ENCODE data around the gene BCL2L12. TPM values are rescaled to one million over a fixed set of nuclear protein-coding genes. Genes with fewer than 3 reads are reported as not detected.

BCL2L12 gene
- total RNA-seq, result 13.0 TPM

DNA sequence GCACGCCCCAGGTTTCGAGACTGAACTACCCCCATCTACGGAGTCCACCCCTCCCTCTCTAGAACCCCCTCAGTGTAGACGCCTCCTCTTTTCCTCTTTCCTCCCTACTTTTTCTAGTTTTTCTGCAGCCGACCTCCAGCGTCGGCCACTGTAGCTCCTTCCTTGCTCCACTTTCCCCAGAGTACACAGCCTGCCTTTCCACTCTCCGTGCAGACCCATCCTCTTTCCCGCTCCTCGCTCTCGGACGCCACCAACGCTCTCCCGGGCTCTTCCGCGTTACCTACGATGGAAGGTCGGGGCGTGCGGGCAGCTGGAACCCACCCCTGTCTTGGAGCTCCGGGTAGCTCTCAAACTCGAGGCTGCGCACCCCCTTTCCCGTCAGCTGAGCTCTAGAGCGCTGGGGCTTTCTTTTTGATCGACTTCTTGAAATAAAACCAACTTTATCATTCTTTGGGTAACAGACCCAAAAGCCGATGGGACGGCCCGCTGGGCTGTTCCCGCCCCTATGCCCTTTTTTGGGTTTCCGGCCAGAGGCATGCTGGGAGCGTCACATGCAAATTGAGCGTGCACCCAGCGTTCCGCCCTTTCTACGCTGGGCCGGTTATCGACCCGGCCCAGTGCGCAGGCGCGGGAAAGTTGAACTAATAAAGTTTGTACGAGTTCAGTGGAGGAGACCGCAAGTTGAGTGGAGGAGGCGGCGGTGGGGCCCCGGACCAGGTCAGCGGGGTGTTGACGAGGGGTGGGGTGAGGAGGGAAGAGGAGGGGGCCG is at the start of gene BCL2L12, which contains the start of gene IRF3:
BCL2L12 (plus strand) TSS at position 583 of the 769 bp plus-strand sequence. CDS start 760 bp downstream, outside the sequence.
IRF3 (minus strand) TSS at position 507 of the 769 bp plus-strand sequence. CDS start 1,019 bp downstream, outside the sequence.

DNA sequence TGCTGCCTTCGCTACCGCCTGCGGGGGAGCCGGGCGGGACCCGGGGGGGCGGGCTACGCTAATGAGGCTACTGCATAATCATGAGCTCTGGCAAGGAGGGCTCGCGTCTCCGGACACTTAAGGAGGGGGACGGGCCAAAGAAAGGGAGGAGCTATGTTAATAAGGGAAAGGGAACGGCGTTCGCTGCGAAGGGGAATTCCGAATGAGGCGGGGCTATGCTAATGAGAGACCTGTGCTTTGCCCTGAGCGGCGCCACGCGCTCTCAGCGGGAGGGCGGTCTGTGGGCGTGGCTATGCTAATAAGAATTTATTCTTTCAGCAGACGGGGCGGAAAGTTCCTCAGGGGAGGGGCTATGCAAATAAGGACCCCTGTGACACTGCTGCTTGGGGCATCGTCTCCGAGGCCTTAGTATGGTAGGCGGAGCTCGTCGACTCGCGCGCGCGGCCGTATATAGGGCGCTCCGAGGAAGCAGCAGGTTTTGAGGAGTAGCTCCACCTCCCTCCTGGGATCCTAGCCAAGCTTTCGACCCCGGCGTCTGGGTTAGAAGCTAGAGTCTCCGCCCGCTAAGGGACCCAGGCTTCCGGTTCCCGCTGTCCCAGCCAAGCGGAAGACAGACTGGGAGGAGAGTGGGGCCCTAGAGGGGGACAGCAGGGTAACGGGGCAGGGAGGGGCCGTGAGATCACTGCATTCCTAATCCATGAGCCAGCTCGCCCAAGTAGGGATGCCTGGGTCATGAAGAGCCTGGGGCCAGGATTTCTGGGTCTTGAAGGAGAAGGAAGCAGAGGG is 25.4 kb upstream of the BCL2L12 start, which contains the start of gene RRAS:
RRAS (minus strand) TSS at position 31 of the 786 bp plus-strand sequence. CDS start 45 bp downstream, outside the sequence.

DNA sequence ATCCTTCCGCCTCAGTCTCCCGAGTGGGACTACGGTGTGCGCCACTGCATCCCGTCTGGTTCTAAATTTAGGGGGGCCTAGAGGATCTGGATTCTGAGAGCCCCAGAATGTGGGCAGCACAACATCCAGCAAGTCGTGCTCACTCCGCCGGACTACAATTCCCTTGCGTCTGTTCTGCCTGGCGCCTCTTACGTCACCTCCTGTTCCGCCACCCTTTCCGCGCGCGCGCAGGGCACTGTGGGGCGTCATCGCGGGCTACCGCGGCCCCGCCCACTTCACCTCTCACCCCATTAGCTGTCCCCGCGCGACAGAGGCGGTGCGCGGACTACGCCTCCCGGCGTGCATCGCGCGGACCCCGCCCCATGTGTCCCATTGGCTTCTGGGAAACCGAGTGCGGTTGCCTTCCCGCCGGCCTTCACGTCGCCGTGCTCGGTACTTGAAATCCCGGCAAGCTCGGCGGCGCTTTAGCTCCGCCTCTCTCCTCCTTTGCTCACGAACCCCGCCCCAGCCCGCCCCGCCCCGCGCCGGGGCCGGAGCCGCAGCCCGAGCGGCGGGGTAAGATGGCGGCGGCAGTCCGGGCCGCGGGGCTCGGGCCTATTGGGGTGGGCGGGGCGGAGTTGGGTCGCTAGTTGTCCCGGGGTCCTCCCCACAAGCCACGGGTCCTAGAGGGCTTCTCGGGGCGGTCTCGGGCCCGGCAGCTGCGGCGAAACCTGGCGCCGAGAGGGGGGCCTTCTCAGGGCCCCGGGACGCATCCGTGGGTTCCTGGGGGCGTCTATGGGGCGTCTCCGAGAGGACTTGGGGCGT is 23.8 kb upstream of the BCL2L12 start, which contains the start of gene SCAF1:
SCAF1 (plus strand) TSS at position 522 of the 804 bp plus-strand sequence. CDS start 2,818 bp downstream, outside the sequence.

GRCh38 chr19:49677231-49677900 is 11.6 kb downstream of the BCL2L12 start, which contains the start of gene PRMT1:
TSS of gene PRMT1 (plus strand) at chr19:49677271. CDS start at chr19:49677281, 10 bp downstream.

GRCh38 chr19:49689133-49690078 is 23.7 kb downstream of the BCL2L12 start, which contains the start of gene ADM5:
TSS of gene ADM5 (plus strand) at chr19:49689594. CDS start at chr19:49689838, 244 bp downstream.

GRCh38 chr19:49690656-49691242 is 25.0 kb downstream of the BCL2L12 start, which contains the start of gene CPT1C:
TSS of gene CPT1C (plus strand) at chr19:49691116. CDS start at chr19:49692253, 1,137 bp downstream.

Small RNAs within 50 kb of the gene (small RNA-seq; reads per million reads assigned to genes)
- not detected for gene MIR5088 (ENCODE audit: low replicate concordance)

Other genes with a start within 250 kb of the BCL2L12 start
- gene PTH2, start 242.5 kb upstream of the BCL2L12 start, total RNA-seq, result not detected
- not detected for gene GFY, start 240.5 kb upstream of the BCL2L12 start, total RNA-seq
- gene SLC17A7, start 224.4 kb upstream of the BCL2L12 start, total RNA-seq, result 2.8 TPM
- gene PIH1D1, start 214.1 kb upstream of the BCL2L12 start, total RNA-seq, result 76.4 TPM
- 43.6 TPM for gene ALDH16A1, start 212.7 kb upstream of the BCL2L12 start, total RNA-seq
- gene FLT3LG, start 191.7 kb upstream of the BCL2L12 start, total RNA-seq, result 3.1 TPM
- gene RPL13A, start 178.3 kb upstream of the BCL2L12 start, total RNA-seq, result 2,667 TPM
- gene RPS11, start 169.5 kb upstream of the BCL2L12 start, total RNA-seq, result 2,754 TPM
- gene FCGRT, start 153.3 kb upstream of the BCL2L12 start, total RNA-seq, result 205 TPM
- 33.7 TPM for gene RCN3, start 137.9 kb upstream of the BCL2L12 start, total RNA-seq
- gene NOSIP, start 85.4 kb upstream of the BCL2L12 start, total RNA-seq, result 81.5 TPM
- gene PRRG2, start 84.6 kb upstream of the BCL2L12 start, total RNA-seq, result 5.0 TPM
- gene PRR12, start 74.8 kb upstream of the BCL2L12 start, total RNA-seq, result 17.0 TPM
- 14.7 TPM for gene RRAS, start 25.8 kb upstream of the BCL2L12 start, total RNA-seq
- gene SCAF1, start 23.7 kb upstream of the BCL2L12 start, total RNA-seq, result 30.1 TPM
- gene IRF3, start 76 bp upstream of the BCL2L12 start, total RNA-seq, result 52.4 TPM
- gene PRMT1, start 11.3 kb downstream of the BCL2L12 start, total RNA-seq, result 246 TPM
- 0.76 TPM for gene ADM5, start 23.7 kb downstream of the BCL2L12 start, total RNA-seq
- gene CPT1C, start 25.2 kb downstream of the BCL2L12 start, total RNA-seq, result 10.9 TPM
- gene TSKS, start 97.4 kb downstream of the BCL2L12 start, total RNA-seq, result 0.18 TPM
- 93.1 TPM for gene AP2A1, start 101.1 kb downstream of the BCL2L12 start, total RNA-seq
- 29.6 TPM for gene FUZ, start 147.4 kb downstream of the BCL2L12 start, total RNA-seq
- 47.2 TPM for gene MED25, start 152.4 kb downstream of the BCL2L12 start, total RNA-seq
- gene PTOV1, start 185.2 kb downstream of the BCL2L12 start, total RNA-seq, result 167 TPM
- 65.4 TPM for gene PNKP, start 201.6 kb downstream of the BCL2L12 start, total RNA-seq
- 12.1 TPM for gene AKT1S1, start 211.4 kb downstream of the BCL2L12 start, total RNA-seq
- gene TBC1D17, start 211.8 kb downstream of the BCL2L12 start, total RNA-seq, result 26.9 TPM
- 2.2 TPM for gene IL4I1, start 231.0 kb downstream of the BCL2L12 start, total RNA-seq

Measured in metanephros (tissue), 2 donors.